ENCODE data around the gene CYP24A1. TPM values are rescaled to one million over a fixed set of nuclear protein-coding genes. Genes with fewer than 3 reads are reported as not detected.

CYP24A1 gene
- total RNA-seq, 2 experiments from 2014 or later: not detected

DNA sequence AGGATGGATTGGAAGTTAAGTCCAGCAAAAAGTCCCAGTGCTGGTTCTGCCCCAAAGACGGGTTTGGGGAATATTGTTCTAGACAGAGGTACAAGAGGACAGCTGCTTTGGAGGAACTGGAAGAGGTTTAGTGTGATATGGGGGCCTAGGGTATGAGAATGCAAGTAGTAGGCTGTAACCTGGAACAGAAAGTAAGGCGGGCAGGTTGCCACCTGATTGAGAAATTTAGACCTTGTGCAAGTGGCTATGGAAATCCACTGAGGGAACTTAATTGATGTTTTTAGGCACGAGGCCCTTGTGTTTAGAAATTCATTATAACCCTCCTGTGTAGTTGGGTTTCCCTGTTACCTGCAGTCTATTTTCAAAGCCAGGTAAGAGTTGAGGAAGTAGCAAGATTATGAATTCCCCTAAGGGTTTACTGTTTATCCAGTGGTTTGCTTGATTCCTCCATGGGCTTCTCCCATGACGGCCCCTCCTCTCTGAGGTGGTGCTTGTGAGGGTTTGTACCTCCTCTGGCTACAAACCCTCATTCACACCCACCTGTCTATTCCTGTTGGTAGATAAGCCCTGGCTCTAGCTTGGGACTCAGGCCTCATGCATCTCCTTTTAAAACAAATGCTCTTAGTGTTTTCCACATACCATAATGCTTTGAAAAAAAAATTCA is 61.4 kb downstream of the CYP24A1 start:
- TF ChIP-seq, protein P1, sequence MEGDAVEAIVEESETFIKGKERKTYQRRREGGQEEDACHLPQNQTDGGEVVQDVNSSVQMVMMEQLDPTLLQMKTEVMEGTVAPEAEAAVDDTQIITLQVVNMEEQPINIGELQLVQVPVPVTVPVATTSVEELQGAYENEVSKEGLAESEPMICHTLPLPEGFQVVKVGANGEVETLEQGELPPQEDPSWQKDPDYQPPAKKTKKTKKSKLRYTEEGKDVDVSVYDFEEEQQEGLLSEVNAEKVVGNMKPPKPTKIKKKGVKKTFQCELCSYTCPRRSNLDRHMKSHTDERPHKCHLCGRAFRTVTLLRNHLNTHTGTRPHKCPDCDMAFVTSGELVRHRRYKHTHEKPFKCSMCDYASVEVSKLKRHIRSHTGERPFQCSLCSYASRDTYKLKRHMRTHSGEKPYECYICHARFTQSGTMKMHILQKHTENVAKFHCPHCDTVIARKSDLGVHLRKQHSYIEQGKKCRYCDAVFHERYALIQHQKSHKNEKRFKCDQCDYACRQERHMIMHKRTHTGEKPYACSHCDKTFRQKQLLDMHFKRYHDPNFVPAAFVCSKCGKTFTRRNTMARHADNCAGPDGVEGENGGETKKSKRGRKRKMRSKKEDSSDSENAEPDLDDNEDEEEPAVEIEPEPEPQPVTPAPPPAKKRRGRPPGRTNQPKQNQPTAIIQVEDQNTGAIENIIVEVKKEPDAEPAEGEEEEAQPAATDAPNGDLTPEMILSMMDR (IDR thresholded peaks at IDR 0.05): no peak
- CTCF ChIA-PET: no interaction called here
- DNase-seq: no peak
- no peak for ATAC-seq
- Mint-ChIP-seq H3K4me1 (ENCODE audit: low read depth) (no peaks in the 10 kb centered on the region), H3K27me3 (peaks cover 8% of the 10 kb centered on the region), H3K27ac (no peak overlapping the region), H3K36me3 (ENCODE audit: low read depth) (no peaks in the 10 kb centered on the region), H3K9me3 (no peaks in the 10 kb centered on the region), H3K4me3 (no peak overlapping the region)
- POLR2A ChIA-PET: no interaction called here
- intact Hi-C loops (cut with micrococcal nuclease): no loop called here

GRCh38 chr20:54111460-54111859 is 62.3 kb downstream of the CYP24A1 start:
- ChIA-PET POLR2A (no interaction called here), CTCF (interaction anchor here (1.4 kb wide), 1 partner anchor 85 kb away, joined by 3 read pairs; no protein-coding TSS in a partner anchor)

GRCh38 chr20:54110457-54110856 is 63.3 kb downstream of the CYP24A1 start:
- intact Hi-C loops (cut with micrococcal nuclease): no loop called here
- no peak overlapping the region for H3K4me3 Mint-ChIP-seq
- no peaks in the 10 kb centered on the region for H3K9me3 Mint-ChIP-seq
- ATAC-seq: no peak
- CTCF ChIA-PET: interaction anchor here (1.1 to 1.4 kb wide), 2 partner anchors 36 to 86 kb away, joined by 3 read pairs; no protein-coding TSS in a partner anchor
- POLR2A ChIA-PET: no interaction called here
- no peaks in the 10 kb centered on the region for H3K4me1 Mint-ChIP-seq (ENCODE audit: low read depth)
- no peaks in the 10 kb centered on the region for H3K36me3 Mint-ChIP-seq (ENCODE audit: low read depth)
- H3K27ac Mint-ChIP-seq: no peak overlapping the region
- H3K27me3 Mint-ChIP-seq: peaks cover 8% of the 10 kb centered on the region
- DNase-seq: no peak
- TF ChIP-seq, protein P1 (IDR thresholded peaks at IDR 0.05): no peak

More at GRCh38 chr20:54111460-54111859, 62.3 kb downstream of the CYP24A1 start:
- H3K4me3 Mint-ChIP-seq: no peak overlapping the region
- H3K27ac Mint-ChIP-seq: no peak overlapping the region
- peaks cover 8% of the 10 kb centered on the region for H3K27me3 Mint-ChIP-seq
- no peak for DNase-seq
- no peaks in the 10 kb centered on the region for H3K9me3 Mint-ChIP-seq
- H3K36me3 Mint-ChIP-seq (ENCODE audit: low read depth): no peaks in the 10 kb centered on the region
- H3K4me1 Mint-ChIP-seq (ENCODE audit: low read depth): no peaks in the 10 kb centered on the region
- TF ChIP-seq, protein P1 (IDR thresholded peaks at IDR 0.05): no peak
- ATAC-seq: no peak
- intact Hi-C loops (cut with micrococcal nuclease): no loop called here

GRCh38 chr20:54110041-54110440 is 63.7 kb downstream of the CYP24A1 start:
- TF ChIP-seq, protein P1 (IDR thresholded peaks at IDR 0.05): no peak
- DNase-seq (no peak), ATAC-seq (no peak)
- intact Hi-C loops (cut with micrococcal nuclease): no loop called here
- Mint-ChIP-seq H3K27ac (no peak overlapping the region), H3K4me3 (no peak overlapping the region), H3K27me3 (peaks cover 8% of the 10 kb centered on the region), H3K9me3 (no peaks in the 10 kb centered on the region), H3K4me1 (ENCODE audit: low read depth) (no peaks in the 10 kb centered on the region), H3K36me3 (ENCODE audit: low read depth) (no peaks in the 10 kb centered on the region)
- POLR2A ChIA-PET: no interaction called here
- CTCF ChIA-PET: interaction anchor here (1.1 to 7.4 kb wide), 3 partner anchors 15 to 87 kb away, joined by 3 to 55 read pairs (median 3); no protein-coding TSS in a partner anchor

DNA sequence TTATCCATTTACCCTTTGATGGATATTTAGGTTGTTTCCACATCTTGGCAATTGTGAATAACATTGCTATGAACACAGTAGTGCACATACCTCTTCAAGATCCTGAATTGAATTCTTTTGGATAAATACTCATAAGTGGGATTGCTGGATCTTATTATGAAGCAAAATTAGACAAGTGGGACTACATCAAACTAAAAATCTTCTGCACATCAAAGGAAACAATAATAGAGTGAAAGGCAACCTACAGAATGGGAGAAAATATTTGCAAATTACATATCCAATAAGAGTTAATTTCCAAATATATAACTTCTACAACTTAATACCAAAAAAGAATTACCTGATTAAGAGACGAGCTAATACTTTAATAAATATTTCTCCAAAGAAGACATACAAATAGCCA is 65.0 kb downstream of the CYP24A1 start:
- ChIA-PET CTCF (interaction anchor here (7.4 kb wide), 1 partner anchor 13 kb away, joined by 55 read pairs; no protein-coding TSS in a partner anchor), POLR2A (no interaction called here)
- ATAC-seq (no peak), DNase-seq (no peak)
- Mint-ChIP-seq H3K27me3 (peaks cover 5% of the 10 kb centered on the region), H3K4me3 (no peak overlapping the region), H3K27ac (no peak overlapping the region), H3K9me3 (no peaks in the 10 kb centered on the region), H3K36me3 (ENCODE audit: low read depth) (no peaks in the 10 kb centered on the region), H3K4me1 (ENCODE audit: low read depth) (no peaks in the 10 kb centered on the region)
- TF ChIP-seq, protein P1 (IDR thresholded peaks at IDR 0.05): no peak
- intact Hi-C loops (cut with micrococcal nuclease): no loop called here
